CD4-positive, alpha-beta T cell (primary cell): ENCODE data around the gene PDCD5. TPM values are rescaled to one million over a fixed set of nuclear protein-coding genes. Genes with fewer than 3 reads are reported as not detected.

Experiments used
- ATAC-seq: fragments of 200-7000 bp; cut with Tn5 transposase; one replicate; pipeline ENCODE4 v1.10.0; 2022; ENCODE audit warnings: mild to moderate bottlenecking; ENCODE audit not compliant: poor library complexity
- CTCF ChIA-PET: fragments of 350-600 bp; sonication (Branson Sonifier 250); formaldehyde crosslinking; loops from one replicate; lab custom pipeline; 2021; ENCODE audit warnings: antibody characterized with exemption, inconsistent platforms; lab: Charles Lee
- POLR2A ChIA-PET: fragments of 350-600 bp; sonication (Branson Sonifier 250); formaldehyde crosslinking; loops from one replicate; lab custom pipeline; 2021; ENCODE audit warnings: antibody characterized with exemption, inconsistent platforms; lab: Charles Lee
- DNase-seq, 14 experiments: peaks; one replicate each; pipeline ENCODE4 v3.0.0-alpha.2; 2013 to 2020; ENCODE audit warnings: mixed read lengths in 2 of 14
- H3K27ac ChIP-seq, 2 donors: one replicate each; pipeline versions ENCODE4 v1.5.1 to v1.7.0; 2013; ENCODE audit warnings: low read length in 2 of 2, low read depth in 1 of 2, mild to moderate bottlenecking in 1 of 2
- H3K27me3 ChIP-seq, 2 experiments: 1 replicate in 1 of 2; 2 replicates in 1 of 2; pipeline versions ENCODE4 v1.6.1 to v1.7.0; 2013; ENCODE audit warnings: low read length in 2 of 2, control low read depth in 1 of 2, mild to moderate bottlenecking in 1 of 2, moderate library complexity in 1 of 2; ENCODE audit not compliant: insufficient read depth in 2 of 2, control insufficient read depth in 1 of 2
- H3K36me3 ChIP-seq: one replicate; pipeline ENCODE4 v1.6.1; 2013; ENCODE audit warnings: low read length, control low read depth; ENCODE audit not compliant: insufficient read depth
- H3K4me1 ChIP-seq: one replicate; pipeline ENCODE4 v1.6.1; 2013; ENCODE audit warnings: low read length, control low read depth; ENCODE audit not compliant: insufficient read depth
- H3K4me3 ChIP-seq: one replicate; pipeline ENCODE4 v1.5.1; 2013; ENCODE audit warnings: mild to moderate bottlenecking, low read length, moderate library complexity
- H3K9me3 ChIP-seq, 2 experiments: 1 replicate in 1 of 2; 2 replicates in 1 of 2; pipeline versions ENCODE4 v1.6.1 to v1.7.0; 2013; ENCODE audit warnings: low read length in 2 of 2, mild to moderate bottlenecking in 2 of 2, control low read depth in 1 of 2, moderate library complexity in 1 of 2; ENCODE audit not compliant: control insufficient read depth in 1 of 2, insufficient read depth in 1 of 2
- H3K27ac Mint-ChIP-seq: one replicate; pipeline ENCODE4 v1.8.0; 2020; ENCODE audit warnings: mixed read lengths
- H3K27me3 Mint-ChIP-seq: one replicate; pipeline ENCODE4 v1.8.0; 2021; ENCODE audit warnings: mixed read lengths
- H3K36me3 Mint-ChIP-seq: one replicate; pipeline ENCODE4 v1.8.0; 2021; ENCODE audit warnings: low read depth, mixed read lengths
- H3K4me1 Mint-ChIP-seq: one replicate; pipeline ENCODE4 v1.8.0; 2021; ENCODE audit warnings: low read depth, mixed read lengths
- H3K4me3 Mint-ChIP-seq: one replicate; pipeline ENCODE4 v1.8.0; 2020; ENCODE audit warnings: mild to moderate bottlenecking, mixed read lengths
- H3K9me3 Mint-ChIP-seq: one replicate; pipeline ENCODE4 v1.8.0; 2020; ENCODE audit warnings: mixed read lengths
- intact Hi-C, 2 experiments: fragments of 100-400 bp; cut with DNase I in 1 of 2; cut with micrococcal nuclease in 1 of 2; formaldehyde crosslinking; loops; one replicate each; pipeline versions ENCODE4 v1.15.1 to v1.9.0; 2023 to 2025; cut with DNase I, micrococcal nuclease
- total RNA-seq, 174 experiments: library from RNA in 2 of 174; stranded (reverse) in 2 of 174; gene quantifications; one replicate each; pipeline ENCODE4 v1.2.3 and lab custom pipeline; 2021 to 2026
- TF ChIP-seq, protein P1 (sequence below): fragments of 200-600 bp; IDR thresholded peaks from one replicate; pipeline ENCODE4 v1.8.0; 2022; ENCODE audit warnings: antibody characterized with exemption, mild to moderate bottlenecking

PDCD5 gene
- total RNA-seq, 2 experiments from 2014 or later: 30.0 to 32.7 TPM

DNA sequence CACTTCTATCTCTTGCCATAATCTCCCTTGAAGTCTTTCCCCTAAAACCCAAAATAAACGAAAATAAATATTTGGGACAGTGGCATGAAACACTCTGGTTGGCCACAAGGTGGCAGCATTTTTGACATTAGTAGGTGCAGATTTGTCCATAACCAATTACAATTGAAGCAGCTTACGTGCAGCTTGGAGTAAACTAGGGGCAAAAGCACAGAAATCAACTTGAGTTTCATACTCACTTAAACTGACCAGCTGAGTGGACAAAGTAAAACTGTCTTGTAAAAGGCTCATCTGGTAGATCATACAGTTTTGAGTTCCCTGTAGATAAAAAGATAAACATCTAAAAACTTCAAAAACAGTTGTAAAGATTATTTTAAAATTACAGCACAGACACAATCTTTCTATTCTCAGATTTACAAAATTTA, 18.8 kb downstream of the PDCD5 start:
- peak in 11 of 14 experiments; percentile 7 to 82 (median 33) for DNase-seq
- no peak overlapping the region for H3K4me3 Mint-ChIP-seq
- intact Hi-C loops: loop anchor here in 1 of 2 experiments (5.0 kb wide), 2 partner anchors 73 to 518 kb away; no protein-coding TSS in a partner anchor
- H3K4me1 ChIP-seq: no peaks in the 10 kb centered on the region
- H3K9me3 Mint-ChIP-seq: no peaks in the 10 kb centered on the region
- TF ChIP-seq, protein P1, sequence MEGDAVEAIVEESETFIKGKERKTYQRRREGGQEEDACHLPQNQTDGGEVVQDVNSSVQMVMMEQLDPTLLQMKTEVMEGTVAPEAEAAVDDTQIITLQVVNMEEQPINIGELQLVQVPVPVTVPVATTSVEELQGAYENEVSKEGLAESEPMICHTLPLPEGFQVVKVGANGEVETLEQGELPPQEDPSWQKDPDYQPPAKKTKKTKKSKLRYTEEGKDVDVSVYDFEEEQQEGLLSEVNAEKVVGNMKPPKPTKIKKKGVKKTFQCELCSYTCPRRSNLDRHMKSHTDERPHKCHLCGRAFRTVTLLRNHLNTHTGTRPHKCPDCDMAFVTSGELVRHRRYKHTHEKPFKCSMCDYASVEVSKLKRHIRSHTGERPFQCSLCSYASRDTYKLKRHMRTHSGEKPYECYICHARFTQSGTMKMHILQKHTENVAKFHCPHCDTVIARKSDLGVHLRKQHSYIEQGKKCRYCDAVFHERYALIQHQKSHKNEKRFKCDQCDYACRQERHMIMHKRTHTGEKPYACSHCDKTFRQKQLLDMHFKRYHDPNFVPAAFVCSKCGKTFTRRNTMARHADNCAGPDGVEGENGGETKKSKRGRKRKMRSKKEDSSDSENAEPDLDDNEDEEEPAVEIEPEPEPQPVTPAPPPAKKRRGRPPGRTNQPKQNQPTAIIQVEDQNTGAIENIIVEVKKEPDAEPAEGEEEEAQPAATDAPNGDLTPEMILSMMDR: peak; percentile 85
- H3K4me3 ChIP-seq: no peak overlapping the region
- H3K27me3 Mint-ChIP-seq: no peaks in the 10 kb centered on the region
- H3K9me3 ChIP-seq: no peaks in the 10 kb centered on the region
- peaks cover 6% of the 10 kb centered on the region for H3K4me1 Mint-ChIP-seq
- H3K27me3 ChIP-seq: no peaks in the 10 kb centered on the region
- CTCF ChIA-PET: interaction anchor here (0.6 to 1.7 kb wide), 8 partner anchors 12 to 817 kb away, joined by 3 to 7 read pairs (median 4); partner anchors contain the start of genes NUDT19 and PDCD5
- ATAC-seq: peak; percentile 75
- peaks cover 52% of the 10 kb centered on the region for H3K36me3 ChIP-seq
- no peak overlapping the region for H3K27ac Mint-ChIP-seq
- POLR2A ChIA-PET: interaction anchor here (1.1 to 1.5 kb wide), 2 partner anchors 18 to 76 kb away, joined by 3 read pairs; partner anchors contain the start of genes PDCD5 and RGS9BP
- H3K36me3 Mint-ChIP-seq: peaks cover 86% of the 10 kb centered on the region
- no peak overlapping the region for H3K27ac ChIP-seq

DNA sequence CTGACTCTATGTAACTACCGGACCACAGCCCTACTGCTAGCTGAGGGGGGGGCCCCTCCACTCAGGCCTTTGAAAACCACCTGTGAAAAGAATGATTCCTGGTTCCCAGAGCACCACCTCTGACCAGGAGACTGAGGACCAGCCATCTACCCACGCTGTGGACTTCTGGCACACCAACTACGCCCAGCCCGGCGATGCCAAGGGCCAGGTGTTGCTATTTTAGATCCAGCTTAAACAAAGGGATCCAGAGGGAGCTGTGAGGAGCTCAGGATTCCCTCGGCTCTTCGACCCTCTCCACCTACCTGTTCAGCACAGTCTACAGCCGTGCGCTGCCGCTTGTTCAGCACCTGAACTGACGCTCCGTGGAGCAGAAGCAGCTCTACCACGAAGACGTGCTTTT, 23.0 kb downstream of the PDCD5 start:
- Mint-ChIP-seq H3K4me3 (no peak overlapping the region), H3K36me3 (peaks cover 72% of the 10 kb centered on the region), H3K27me3 (no peaks in the 10 kb centered on the region), H3K4me1 (peaks cover 6% of the 10 kb centered on the region), H3K9me3 (no peaks in the 10 kb centered on the region), H3K27ac (no peak overlapping the region)
- Histone ChIP-seq H3K9me3 (no peaks in the 10 kb centered on the region), H3K4me1 (no peaks in the 10 kb centered on the region), H3K27me3 (no peaks in the 10 kb centered on the region), H3K4me3 (no peak overlapping the region), H3K36me3 (peaks cover 47% of the 10 kb centered on the region), H3K27ac (no peak overlapping the region)
- POLR2A ChIA-PET: no interaction called here
- CTCF ChIA-PET: no interaction called here
- no peak for DNase-seq
- TF ChIP-seq, protein P1: no peak
- ATAC-seq: no peak
- intact Hi-C loops: loop anchor here in 1 of 2 experiments (5.0 kb wide), 1 partner anchor 68 kb away; no protein-coding TSS in a partner anchor

DNA sequence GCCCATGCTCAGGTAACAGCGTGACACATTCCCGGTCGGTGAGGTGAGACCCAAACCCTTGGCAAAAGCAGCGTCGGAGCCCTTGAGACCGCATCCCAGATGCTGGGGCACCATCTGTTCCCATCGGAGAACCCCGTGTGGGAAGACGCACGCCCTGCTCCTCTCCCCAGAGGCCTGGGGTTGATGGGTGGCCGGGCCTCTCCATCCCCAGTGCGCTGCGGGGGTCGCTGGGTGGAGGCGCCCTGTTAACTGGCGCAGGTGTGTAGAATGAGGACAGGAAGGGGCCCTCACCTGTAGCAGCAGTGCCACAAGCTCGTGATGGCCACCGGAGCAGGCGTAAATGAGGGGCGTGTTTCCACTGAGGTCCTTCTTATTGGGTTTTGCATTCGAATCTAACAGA, 24.6 kb downstream of the PDCD5 start:
- no peak for DNase-seq

More for the DNA sequence above, 24.6 kb downstream of the PDCD5 start:
- Mint-ChIP-seq H3K4me3 (no peak overlapping the region), H3K27me3 (no peaks in the 10 kb centered on the region), H3K36me3 (peaks cover 70% of the 10 kb centered on the region), H3K4me1 (no peaks in the 10 kb centered on the region), H3K27ac (no peak overlapping the region), H3K9me3 (no peaks in the 10 kb centered on the region)
- no peaks in the 10 kb centered on the region for H3K9me3 ChIP-seq
- no peaks in the 10 kb centered on the region for H3K27me3 ChIP-seq
- no peak overlapping the region for H3K4me3 ChIP-seq
- TF ChIP-seq, protein P1: no peak
- peaks cover 45% of the 10 kb centered on the region for H3K36me3 ChIP-seq
- intact Hi-C loops: no loop called here
- no peak overlapping the region for H3K27ac ChIP-seq
- no peaks in the 10 kb centered on the region for H3K4me1 ChIP-seq
- CTCF ChIA-PET: no interaction called here
- POLR2A ChIA-PET: no interaction called here
- ATAC-seq: no peak
